ENCODE data around the gene RCL1.
"Not testable (repeated sequence)": the region's sequence is repeated elsewhere in the genome, so short reads cannot be mapped to it uniquely, and the experiment has no call there.

Gene RCL1

GRCh38 chr9:4784403-4784802 lies 8.3 kb upstream of the RCL1 start:
- no peak for DNase-seq

GRCh38 chr9:4786599-4786998 lies 6.1 kb upstream of the RCL1 start:
- DNase-seq, result no peak

GRCh38 chr9:4787876-4788275 lies 4.9 kb upstream of the RCL1 start:
- no peak for DNase-seq

GRCh38 chr9:4788703-4789102 lies 4.0 kb upstream of the RCL1 start:
- DNase-seq, result no peak

- no peak for DNase-seq
Measured at GRCh38 chr9:4792054-4792571, 631 bp upstream of the RCL1 start.

GRCh38 chr9:4793459-4794395 lies 983 bp downstream of the RCL1 start:
- DNase-seq, result no peak

GRCh38 chr9:4794691-4795090 lies 1.9 kb downstream of the RCL1 start:
- no peak for DNase-seq

- DNase-seq, result not testable (repeated sequence)
Measured at GRCh38 chr9:4795108-4795507, 2.4 kb downstream of the RCL1 start.

- DNase-seq, result no peak
Measured at GRCh38 chr9:4796530-4796929, 3.8 kb downstream of the RCL1 start.

- peak; percentile 52 for DNase-seq
Measured at GRCh38 chr9:4796988-4797853, 4.5 kb downstream of the RCL1 start.

- no peak for DNase-seq
Measured at GRCh38 chr9:4797854-4798150, 5.1 kb downstream of the RCL1 start.

GRCh38 chr9:4798281-4799032 lies 5.7 kb downstream of the RCL1 start:
- DNase-seq, result no peak

- DNase-seq, result no peak
Measured at GRCh38 chr9:4799033-4799430, 6.3 kb downstream of the RCL1 start.

- no peak for DNase-seq
Measured at GRCh38 chr9:4799775-4800174, 7.0 kb downstream of the RCL1 start.

GRCh38 chr9:4801156-4801555 lies 8.4 kb downstream of the RCL1 start:
- no peak for DNase-seq

- DNase-seq, result no peak
Measured at GRCh38 chr9:4803670-4804530, 11.2 kb downstream of the RCL1 start.

GRCh38 chr9:4804531-4805016 lies 11.8 kb downstream of the RCL1 start:
- DNase-seq, result no peak

- no peak for DNase-seq
Measured at GRCh38 chr9:4805191-4805918, 12.6 kb downstream of the RCL1 start.

- DNase-seq, result no peak
Measured at GRCh38 chr9:4810565-4810964, 17.8 kb downstream of the RCL1 start.

- DNase-seq, result no peak
Measured at GRCh38 chr9:4811824-4812223, 19.1 kb downstream of the RCL1 start.

GRCh38 chr9:4812858-4813257 lies 20.1 kb downstream of the RCL1 start:
- DNase-seq, result no peak
